8988T (cell line): ENCODE results near the gene NCBP3.

ENCODE experiments used
- DNase-seq: peaks from one replicate; pipeline ENCODE4 v3.0.0; 2011

The NCBP3 gene

GRCh38 chr17:3782751-3783150, 63.3 kb downstream of the NCBP3 start:
- no peak for DNase-seq

- DNase-seq = no peak
Observed at GRCh38 chr17:3780986-3781385, 65.1 kb downstream of the NCBP3 start.

- no peak for DNase-seq
Observed at GRCh38 chr17:3777366-3778120, 68.5 kb downstream of the NCBP3 start.

GRCh38 chr17:3773966-3774365, 72.1 kb downstream of the NCBP3 start:
- DNase-seq = no peak

- no peak for DNase-seq
Observed at GRCh38 chr17:3773511-3773910, 72.5 kb downstream of the NCBP3 start.

GRCh38 chr17:3772764-3773163, 73.3 kb downstream of the NCBP3 start:
- no peak for DNase-seq

GRCh38 chr17:3771140-3771539, 74.9 kb downstream of the NCBP3 start:
- no peak for DNase-seq

- no peak for DNase-seq
Observed at GRCh38 chr17:3770466-3770865, 75.6 kb downstream of the NCBP3 start.

GRCh38 chr17:3768769-3769168, 77.3 kb downstream of the NCBP3 start:
- DNase-seq = no peak

- DNase-seq = no peak
Observed at GRCh38 chr17:3768341-3768740, 77.7 kb downstream of the NCBP3 start.

- DNase-seq = no peak
Observed at GRCh38 chr17:3766779-3767178, 79.3 kb downstream of the NCBP3 start.

- DNase-seq = no peak
Observed at GRCh38 chr17:3765981-3766380, 80.1 kb downstream of the NCBP3 start.

- no peak for DNase-seq
Observed at GRCh38 chr17:3763777-3764170, 82.3 kb downstream of the NCBP3 start.

GRCh38 chr17:3762922-3763776, 82.9 kb downstream of the NCBP3 start:
- no peak for DNase-seq

- DNase-seq = no peak
Observed at GRCh38 chr17:3761918-3762380, 84.1 kb downstream of the NCBP3 start.

GRCh38 chr17:3761036-3761917, 84.8 kb downstream of the NCBP3 start:
- DNase-seq = no peak

GRCh38 chr17:3759597-3760216, 86.3 kb downstream of the NCBP3 start:
- no peak for DNase-seq

- DNase-seq = no peak
Observed at GRCh38 chr17:3755335-3756030, 90.6 kb downstream of the NCBP3 start.

- DNase-seq = peak; percentile 34
Observed at GRCh38 chr17:3754458-3755334, 91.3 kb downstream of the NCBP3 start.

- no peak for DNase-seq
Observed at GRCh38 chr17:3754066-3754457, 92.0 kb downstream of the NCBP3 start.

GRCh38 chr17:3753624-3754023, 92.4 kb downstream of the NCBP3 start:
- DNase-seq = no peak
